Astrocyte (in vitro differentiated cells and primary cell): ENCODE results near the gene CEMP1.

Experiments
- EZH2 ChIP-seq: IDR thresholded peaks from 2 replicates; pipeline ENCODE4 v1.6.1; 2012; ENCODE audit warnings: mild to moderate bottlenecking, low read length, inconsistent platforms; ENCODE audit not compliant: insufficient read depth
- TF ChIP-seq, protein P1 (sequence below): IDR thresholded peaks from 2 replicates; pipeline ENCODE4 v1.5.1; 2011; ENCODE audit warnings: low read depth, mild to moderate bottlenecking, inconsistent platforms, low read length, moderate library complexity; ENCODE audit not compliant: insufficient read depth

DNA sequence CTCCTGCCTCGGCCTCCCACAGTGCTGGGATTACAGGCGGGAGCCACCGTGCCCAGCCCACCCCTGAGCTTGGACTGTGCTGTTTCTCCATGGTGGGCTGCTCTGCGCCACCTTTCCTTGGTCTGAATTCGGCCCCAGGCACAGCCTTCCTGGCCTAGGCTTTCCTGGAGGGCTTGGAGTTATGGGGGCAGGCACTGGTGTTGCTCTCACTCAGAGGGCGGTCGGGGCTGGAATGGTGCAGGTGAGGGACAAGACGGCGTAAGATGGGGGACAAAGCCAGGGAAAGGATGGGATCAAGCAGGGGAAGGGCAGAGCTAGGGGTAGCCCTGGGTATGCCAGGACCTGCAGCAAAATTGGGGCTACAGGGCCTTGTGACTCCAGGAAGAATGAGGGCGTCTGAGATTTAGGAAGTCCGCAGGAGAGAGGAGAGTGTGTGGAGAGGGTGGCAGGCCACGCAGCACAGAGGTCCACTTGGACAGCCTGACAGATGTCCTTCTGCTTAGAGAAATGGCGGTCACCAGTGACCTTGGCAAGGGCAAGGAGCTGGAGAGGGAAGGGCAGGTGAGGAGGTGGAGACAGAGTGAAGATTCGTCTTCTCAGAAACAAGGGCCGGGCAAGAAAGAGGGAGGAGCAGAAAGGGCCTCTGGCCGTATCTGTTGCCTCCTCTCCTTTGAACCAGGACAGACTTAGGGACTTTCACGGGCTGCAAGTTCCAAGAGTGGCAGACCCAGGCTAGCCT is 19.0 kb downstream of the CEMP1 start:
- no peak for TF ChIP-seq EZH2
- TF ChIP-seq, protein P1, sequence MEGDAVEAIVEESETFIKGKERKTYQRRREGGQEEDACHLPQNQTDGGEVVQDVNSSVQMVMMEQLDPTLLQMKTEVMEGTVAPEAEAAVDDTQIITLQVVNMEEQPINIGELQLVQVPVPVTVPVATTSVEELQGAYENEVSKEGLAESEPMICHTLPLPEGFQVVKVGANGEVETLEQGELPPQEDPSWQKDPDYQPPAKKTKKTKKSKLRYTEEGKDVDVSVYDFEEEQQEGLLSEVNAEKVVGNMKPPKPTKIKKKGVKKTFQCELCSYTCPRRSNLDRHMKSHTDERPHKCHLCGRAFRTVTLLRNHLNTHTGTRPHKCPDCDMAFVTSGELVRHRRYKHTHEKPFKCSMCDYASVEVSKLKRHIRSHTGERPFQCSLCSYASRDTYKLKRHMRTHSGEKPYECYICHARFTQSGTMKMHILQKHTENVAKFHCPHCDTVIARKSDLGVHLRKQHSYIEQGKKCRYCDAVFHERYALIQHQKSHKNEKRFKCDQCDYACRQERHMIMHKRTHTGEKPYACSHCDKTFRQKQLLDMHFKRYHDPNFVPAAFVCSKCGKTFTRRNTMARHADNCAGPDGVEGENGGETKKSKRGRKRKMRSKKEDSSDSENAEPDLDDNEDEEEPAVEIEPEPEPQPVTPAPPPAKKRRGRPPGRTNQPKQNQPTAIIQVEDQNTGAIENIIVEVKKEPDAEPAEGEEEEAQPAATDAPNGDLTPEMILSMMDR, result no peak
